DOHH2 (cell line): ENCODE results near the gene GNAO1.

Experiments used
- H3F3A ChIP-seq: fragments of 200-600 bp; sonication (generic), shearing (Covaris generic); 2 replicates; pipeline ENCODE4 v1.6.0; 2016; ENCODE audit warnings: antibody characterized with exemption, mild to moderate bottlenecking; ENCODE audit not compliant: control insufficient read depth, insufficient read depth
- H3K27ac ChIP-seq: fragments of 200-600 bp; sonication (generic); 2 replicates; pipeline ENCODE4 v1.5.1; 2014; ENCODE audit warnings: low read depth, mild to moderate bottlenecking, low read length, moderate library complexity
- H3K27me3 ChIP-seq: fragments of 200-600 bp; sonication (generic); 2 replicates; pipeline ENCODE4 v1.6.1; 2014; ENCODE audit warnings: mild to moderate bottlenecking, low read length, mixed read lengths; ENCODE audit not compliant: control insufficient read depth
- H3K36me3 ChIP-seq: fragments of 200-600 bp; sonication (generic); 2 replicates; pipeline ENCODE4 v1.6.1; 2014; ENCODE audit warnings: mild to moderate bottlenecking, low read length, moderate library complexity, mixed read lengths; ENCODE audit not compliant: control insufficient read depth
- H3K4me1 ChIP-seq: fragments of 200-600 bp; sonication (generic); 2 replicates; pipeline ENCODE4 v1.6.1; 2014; ENCODE audit warnings: mild to moderate bottlenecking, low read length, mixed read lengths; ENCODE audit not compliant: control insufficient read depth
- H3K4me2 ChIP-seq: fragments of 200-600 bp; sonication (generic); 2 replicates; pipeline ENCODE4 v1.6.0; 2014; ENCODE audit warnings: mild to moderate bottlenecking, low read length, moderate library complexity
- H3K4me3 ChIP-seq: fragments of 200-600 bp; sonication (generic); 2 replicates; pipeline ENCODE4 v1.5.1; 2014; ENCODE audit warnings: mild to moderate bottlenecking, low read length, mixed read lengths
- H3K79me2 ChIP-seq: fragments of 200-600 bp; sonication (generic); 2 replicates; pipeline ENCODE4 v1.6.1; 2014; ENCODE audit warnings: mild to moderate bottlenecking, low read length, mixed read lengths; ENCODE audit not compliant: control insufficient read depth
- H3K9me2 ChIP-seq: fragments of 200-600 bp; sonication (generic); replicated peaks from 2 replicates; pipeline ENCODE4 v1.6.1; 2014; ENCODE audit warnings: mild to moderate bottlenecking, low read length, mixed read lengths; ENCODE audit not compliant: control insufficient read depth
- H3K9me3 ChIP-seq: fragments of 200-600 bp; sonication (generic); 2 replicates; pipeline ENCODE4 v1.6.1; 2014; ENCODE audit warnings: antibody characterized with exemption, low read length, mixed read lengths; ENCODE audit not compliant: control insufficient read depth, insufficient read depth
- H4K20me1 ChIP-seq: fragments of 200-600 bp; sonication (generic); 2 replicates; pipeline ENCODE4 v1.6.0; 2014; ENCODE audit warnings: low read depth, mild to moderate bottlenecking, antibody characterized with exemption, low read length, moderate library complexity; ENCODE audit not compliant: control insufficient read depth, insufficient read depth
- EZH2phosphoT487 ChIP-seq: fragments of 200-600 bp; sonication (generic); IDR thresholded peaks from 2 replicates; pipeline ENCODE4 v1.6.1; 2017; ENCODE audit warnings: borderline replicate concordance, mild to moderate bottlenecking, antibody characterized with exemption, low read length, moderate library complexity, mixed read lengths
- TF ChIP-seq, protein P1 (sequence below): fragments of 200-600 bp; sonication (generic); IDR thresholded peaks from one replicate; pipeline ENCODE4 v1.5.1; 2014; ENCODE audit warnings: antibody characterized with exemption, mild to moderate bottlenecking, low read depth, low read length; ENCODE audit not compliant: poor library complexity, severe bottlenecking

The GNAO1 gene

DNA sequence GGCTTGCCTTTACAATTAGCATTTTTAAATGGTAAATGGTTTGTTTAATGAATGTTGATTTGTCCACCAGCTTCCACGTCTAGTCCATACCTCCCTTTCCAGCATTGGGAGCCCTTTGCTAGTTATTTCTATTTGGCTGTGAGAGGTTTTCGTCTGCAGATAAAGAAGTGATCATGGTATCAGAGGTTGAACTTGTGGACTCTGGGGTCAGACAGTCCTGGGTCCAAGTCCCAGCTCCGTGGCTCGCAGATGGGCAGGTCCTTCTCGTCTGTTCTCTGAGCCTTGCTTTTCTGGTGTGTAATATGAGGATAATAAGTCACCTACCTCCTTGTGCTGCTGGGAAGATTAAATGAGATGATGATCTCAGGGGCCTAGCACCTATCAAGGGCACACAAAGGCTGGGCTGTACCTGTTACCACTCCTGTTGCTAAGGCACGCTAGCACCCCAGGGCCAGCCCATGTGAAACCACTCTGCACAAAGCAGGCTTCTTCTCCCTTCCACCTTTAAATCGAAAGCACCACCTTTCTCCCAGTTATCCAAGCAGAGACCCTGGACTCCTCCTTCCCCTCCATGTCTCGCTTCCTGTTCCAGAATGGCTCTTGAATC, 103.9 kb downstream of the GNAO1 start:
- no peak overlapping the region for H3K27ac ChIP-seq
- no peaks in the 10 kb centered on the region for H3K9me2 ChIP-seq
- no peaks in the 10 kb centered on the region for H3K36me3 ChIP-seq
- no peak overlapping the region for H3K4me2 ChIP-seq
- no peaks in the 10 kb centered on the region for H3F3A ChIP-seq
- peaks cover 8% of the 10 kb centered on the region for H3K27me3 ChIP-seq
- no peak for TF ChIP-seq EZH2phosphoT487
- TF ChIP-seq, protein P1, sequence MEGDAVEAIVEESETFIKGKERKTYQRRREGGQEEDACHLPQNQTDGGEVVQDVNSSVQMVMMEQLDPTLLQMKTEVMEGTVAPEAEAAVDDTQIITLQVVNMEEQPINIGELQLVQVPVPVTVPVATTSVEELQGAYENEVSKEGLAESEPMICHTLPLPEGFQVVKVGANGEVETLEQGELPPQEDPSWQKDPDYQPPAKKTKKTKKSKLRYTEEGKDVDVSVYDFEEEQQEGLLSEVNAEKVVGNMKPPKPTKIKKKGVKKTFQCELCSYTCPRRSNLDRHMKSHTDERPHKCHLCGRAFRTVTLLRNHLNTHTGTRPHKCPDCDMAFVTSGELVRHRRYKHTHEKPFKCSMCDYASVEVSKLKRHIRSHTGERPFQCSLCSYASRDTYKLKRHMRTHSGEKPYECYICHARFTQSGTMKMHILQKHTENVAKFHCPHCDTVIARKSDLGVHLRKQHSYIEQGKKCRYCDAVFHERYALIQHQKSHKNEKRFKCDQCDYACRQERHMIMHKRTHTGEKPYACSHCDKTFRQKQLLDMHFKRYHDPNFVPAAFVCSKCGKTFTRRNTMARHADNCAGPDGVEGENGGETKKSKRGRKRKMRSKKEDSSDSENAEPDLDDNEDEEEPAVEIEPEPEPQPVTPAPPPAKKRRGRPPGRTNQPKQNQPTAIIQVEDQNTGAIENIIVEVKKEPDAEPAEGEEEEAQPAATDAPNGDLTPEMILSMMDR, result no peak
- H4K20me1 ChIP-seq, result no peaks in the 10 kb centered on the region
- H3K79me2 ChIP-seq, result no peaks in the 10 kb centered on the region
- H3K4me1 ChIP-seq, result peaks cover 7% of the 10 kb centered on the region
- H3K9me3 ChIP-seq, result no peaks in the 10 kb centered on the region
- H3K4me3 ChIP-seq, result no peak overlapping the region

DNA sequence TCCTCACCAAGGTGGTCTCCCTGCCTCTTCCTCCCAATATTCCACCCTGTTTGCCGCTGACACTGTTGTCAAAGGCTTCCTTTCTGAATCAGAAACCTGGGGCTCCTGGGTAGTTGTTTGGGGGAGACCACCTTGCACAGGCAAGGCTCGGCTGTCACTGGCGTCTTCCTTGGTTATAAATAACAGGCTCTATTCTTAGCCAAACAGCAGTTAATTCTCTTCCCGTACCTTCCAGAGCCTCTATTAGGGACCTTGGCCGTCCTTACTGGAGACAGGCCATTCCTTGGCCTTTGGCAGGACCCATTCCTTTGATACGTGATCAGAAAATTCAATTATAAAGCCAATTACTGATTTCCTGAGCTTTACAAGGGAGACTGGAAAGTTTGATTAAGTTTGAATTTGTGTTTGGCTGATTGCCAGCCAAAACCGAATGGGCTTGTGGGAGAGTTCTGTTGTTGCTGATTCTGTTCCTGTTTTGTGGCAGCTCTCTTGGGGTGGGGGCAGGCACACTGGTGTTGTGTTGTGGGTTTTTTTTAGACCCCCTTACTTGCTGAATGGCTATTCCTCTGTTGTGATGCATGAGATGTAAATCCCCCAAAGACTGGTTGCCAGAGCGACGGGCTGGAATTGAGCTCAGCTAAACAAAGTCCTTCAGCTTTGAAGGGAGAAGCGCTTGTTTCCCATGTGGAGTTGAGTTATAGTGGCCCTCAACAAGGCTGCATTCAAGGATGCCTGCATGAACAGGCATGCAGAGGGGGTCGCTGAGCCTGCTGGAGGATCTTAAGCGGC, 104.6 kb downstream of the GNAO1 start:
- Histone ChIP-seq H4K20me1 (no peaks in the 10 kb centered on the region), H3K4me3 (no peak overlapping the region), H3F3A (no peaks in the 10 kb centered on the region), H3K27me3 (peaks cover 8% of the 10 kb centered on the region), H3K9me3 (no peaks in the 10 kb centered on the region), H3K36me3 (no peaks in the 10 kb centered on the region), H3K4me2 (no peak overlapping the region), H3K79me2 (no peaks in the 10 kb centered on the region), H3K9me2 (no peaks in the 10 kb centered on the region), H3K27ac (no peak overlapping the region), H3K4me1 (peaks cover 7% of the 10 kb centered on the region)
- TF ChIP-seq, protein P1, result no peak
- no peak for TF ChIP-seq EZH2phosphoT487

DNA sequence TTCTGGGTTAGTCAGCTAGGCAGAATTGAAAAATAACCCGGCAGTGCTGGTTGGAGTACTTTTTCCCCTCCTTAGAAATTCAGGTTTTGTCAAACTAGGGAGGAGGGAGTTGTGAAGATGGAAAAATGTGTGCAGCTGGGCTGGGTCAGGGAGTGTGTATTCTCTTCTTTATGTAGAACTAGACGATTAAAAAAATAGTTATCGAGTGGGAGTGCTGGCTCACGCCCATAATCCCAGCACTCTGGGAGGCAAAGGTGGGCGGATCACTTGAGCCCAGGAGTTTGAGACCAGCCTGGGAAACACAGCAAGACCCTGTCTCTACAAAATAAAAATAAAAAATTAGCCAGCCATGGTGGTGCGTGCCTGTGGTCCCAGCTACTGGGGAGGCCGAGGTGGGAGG, 106.4 kb downstream of the GNAO1 start:
- no peaks in the 10 kb centered on the region for H4K20me1 ChIP-seq
- no peak overlapping the region for H3K4me2 ChIP-seq
- H3K27me3 ChIP-seq, result peaks cover 5% of the 10 kb centered on the region
- no peaks in the 10 kb centered on the region for H3K9me3 ChIP-seq
- peaks cover 7% of the 10 kb centered on the region for H3K4me1 ChIP-seq
- H3K4me3 ChIP-seq, result no peak overlapping the region
- no peaks in the 10 kb centered on the region for H3F3A ChIP-seq
- no peaks in the 10 kb centered on the region for H3K9me2 ChIP-seq
- H3K36me3 ChIP-seq, result no peaks in the 10 kb centered on the region
- TF ChIP-seq EZH2phosphoT487, result no peak
- TF ChIP-seq, protein P1, result no peak
- H3K79me2 ChIP-seq, result no peaks in the 10 kb centered on the region
- H3K27ac ChIP-seq, result no peak overlapping the region
